GM10248 (cell line): ENCODE results near the gene TLR7.
A peak's percentile ranks its signal among the peaks of the same experiment; 100 is the strongest.

Experiments used
- CTCF ChIA-PET: fragments of 300-600 bp; sonication (Branson Sonifier 250); formaldehyde crosslinking; extraction: SDS; loops from one replicate; lab custom pipeline; 2021; ENCODE audit warnings: antibody characterized with exemption; lab: Yijun Ruan, JAX
- POLR2A ChIA-PET: fragments of 350-650 bp; sonication (Branson Sonifier 250); formaldehyde crosslinking; extraction: SDS; loops from one replicate; lab custom pipeline; 2020; ENCODE audit warnings: antibody characterized with exemption; lab: Yijun Ruan, JAX
- DNase-seq: peaks from one replicate; pipeline ENCODE4 v3.0.0; 2012; ENCODE audit errors: extremely low spot score
- CTCF ChIP-seq: IDR thresholded peaks from 2 replicates; pipeline ENCODE4 v1.5.1; 2012; ENCODE audit warnings: mild to moderate bottlenecking, low read depth; ENCODE audit errors: extremely low read depth, missing control alignments, control extremely low read depth

Gene TLR7

DNA sequence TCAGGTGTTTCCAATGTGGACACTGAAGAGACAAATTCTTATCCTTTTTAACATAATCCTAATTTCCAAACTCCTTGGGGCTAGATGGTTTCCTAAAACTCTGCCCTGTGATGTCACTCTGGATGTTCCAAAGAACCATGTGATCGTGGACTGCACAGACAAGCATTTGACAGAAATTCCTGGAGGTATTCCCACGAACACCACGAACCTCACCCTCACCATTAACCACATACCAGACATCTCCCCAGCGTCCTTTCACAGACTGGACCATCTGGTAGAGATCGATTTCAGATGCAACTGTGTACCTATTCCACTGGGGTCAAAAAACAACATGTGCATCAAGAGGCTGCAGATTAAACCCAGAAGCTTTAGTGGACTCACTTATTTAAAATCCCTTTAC lies 18.6 kb downstream of the TLR7 start:
- no peak for TF ChIP-seq CTCF
- CTCF ChIA-PET = interaction anchor here (1.3 kb wide), 1 partner anchor 8 kb away, joined by 3 read pairs; no protein-coding TSS in a partner anchor
- POLR2A ChIA-PET = no interaction called here
- no peak for DNase-seq

DNA sequence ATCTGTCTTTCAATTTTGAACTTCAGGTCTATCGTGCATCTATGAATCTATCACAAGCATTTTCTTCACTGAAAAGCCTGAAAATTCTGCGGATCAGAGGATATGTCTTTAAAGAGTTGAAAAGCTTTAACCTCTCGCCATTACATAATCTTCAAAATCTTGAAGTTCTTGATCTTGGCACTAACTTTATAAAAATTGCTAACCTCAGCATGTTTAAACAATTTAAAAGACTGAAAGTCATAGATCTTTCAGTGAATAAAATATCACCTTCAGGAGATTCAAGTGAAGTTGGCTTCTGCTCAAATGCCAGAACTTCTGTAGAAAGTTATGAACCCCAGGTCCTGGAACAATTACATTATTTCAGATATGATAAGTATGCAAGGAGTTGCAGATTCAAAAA lies 19.7 kb downstream of the TLR7 start:
- CTCF ChIA-PET = interaction anchor here (1.9 kb wide), 1 partner anchor 11 kb away, joined by 4 read pairs; no protein-coding TSS in a partner anchor

DNA sequence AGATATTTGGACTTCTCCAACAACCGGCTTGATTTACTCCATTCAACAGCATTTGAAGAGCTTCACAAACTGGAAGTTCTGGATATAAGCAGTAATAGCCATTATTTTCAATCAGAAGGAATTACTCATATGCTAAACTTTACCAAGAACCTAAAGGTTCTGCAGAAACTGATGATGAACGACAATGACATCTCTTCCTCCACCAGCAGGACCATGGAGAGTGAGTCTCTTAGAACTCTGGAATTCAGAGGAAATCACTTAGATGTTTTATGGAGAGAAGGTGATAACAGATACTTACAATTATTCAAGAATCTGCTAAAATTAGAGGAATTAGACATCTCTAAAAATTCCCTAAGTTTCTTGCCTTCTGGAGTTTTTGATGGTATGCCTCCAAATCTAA lies 20.3 kb downstream of the TLR7 start:
- TF ChIP-seq CTCF = no peak
- CTCF ChIA-PET = interaction anchor here (1.9 to 2.8 kb wide), 2 partner anchors 11 to 72 kb away, joined by 4 to 10 read pairs; no protein-coding TSS in a partner anchor

More for the DNA sequence above, 19.7 kb downstream of the TLR7 start:
- TF ChIP-seq CTCF = no peak
- POLR2A ChIA-PET = no interaction called here
- no peak for DNase-seq

DNA sequence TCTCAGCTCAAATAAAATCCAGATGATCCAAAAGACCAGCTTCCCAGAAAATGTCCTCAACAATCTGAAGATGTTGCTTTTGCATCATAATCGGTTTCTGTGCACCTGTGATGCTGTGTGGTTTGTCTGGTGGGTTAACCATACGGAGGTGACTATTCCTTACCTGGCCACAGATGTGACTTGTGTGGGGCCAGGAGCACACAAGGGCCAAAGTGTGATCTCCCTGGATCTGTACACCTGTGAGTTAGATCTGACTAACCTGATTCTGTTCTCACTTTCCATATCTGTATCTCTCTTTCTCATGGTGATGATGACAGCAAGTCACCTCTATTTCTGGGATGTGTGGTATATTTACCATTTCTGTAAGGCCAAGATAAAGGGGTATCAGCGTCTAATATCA lies 20.9 kb downstream of the TLR7 start:
- no peak for TF ChIP-seq CTCF
- CTCF ChIA-PET = interaction anchor here (1.0 to 2.8 kb wide), 3 partner anchors 10 to 73 kb away, joined by 3 to 10 read pairs (median 4); no protein-coding TSS in a partner anchor
- DNase-seq = no peak
- POLR2A ChIA-PET = no interaction called here

More for the DNA sequence above, 20.3 kb downstream of the TLR7 start:
- POLR2A ChIA-PET = no interaction called here
- DNase-seq = no peak

DNA sequence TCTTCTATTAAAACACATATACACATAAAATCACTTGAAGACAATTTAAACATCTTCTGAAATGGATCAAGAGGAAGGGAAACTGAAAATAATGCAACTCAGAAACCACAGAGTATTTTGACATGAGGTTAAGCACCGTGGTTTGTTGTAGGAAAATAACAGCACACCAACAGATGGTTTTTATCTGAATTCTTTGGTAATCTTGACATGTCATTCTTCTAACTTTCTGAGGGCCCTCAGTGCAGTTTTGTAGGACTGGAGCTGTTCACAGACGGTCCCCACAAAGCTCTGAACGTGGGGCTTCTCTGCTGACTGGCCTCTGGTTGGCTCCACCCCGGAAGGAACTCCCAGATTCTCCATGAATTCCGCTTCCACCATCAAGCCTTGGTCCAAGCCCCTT lies 23.6 kb downstream of the TLR7 start:
- ChIA-PET POLR2A (no interaction called here), CTCF (interaction anchor here (1.5 to 11.7 kb wide), 2 partner anchors 56 to 76 kb away, joined by 4 to 143 read pairs; no protein-coding TSS in a partner anchor)
- peak; percentile 42 for DNase-seq
- TF ChIP-seq CTCF = no peak

GRCh38 chrX:12891171-12891570 lies 24.3 kb downstream of the TLR7 start:
- DNase-seq = no peak
- TF ChIP-seq CTCF = no peak
- ChIA-PET CTCF (interaction anchor here (1.5 to 11.7 kb wide), 2 partner anchors 55 to 76 kb away, joined by 4 to 143 read pairs; no protein-coding TSS in a partner anchor), POLR2A (interaction anchor here (0.6 kb wide), 1 partner anchor 583 kb away, joined by 3 read pairs; no protein-coding TSS in a partner anchor)
